Stimulated activated CD8-positive, alpha-beta memory T cell treated with anti-CD3 and anti-CD28 coated beads, Interleukin-4, amount 100 ng/mL, for 4 hours (primary cell): ENCODE measurements around the gene SREK1IP1.
"Not testable (repeated sequence)": the region's sequence is repeated elsewhere in the genome, so short reads cannot be mapped to it uniquely, and the experiment has no call there.

ENCODE experiments used
- DNase-seq, 2 donors: peaks; one replicate each; pipeline ENCODE4 v3.0.0-alpha.2; 2020; ENCODE audit warnings: low read depth in 2 of 2, low spot score in 1 of 2

The SREK1IP1 gene

DNA sequence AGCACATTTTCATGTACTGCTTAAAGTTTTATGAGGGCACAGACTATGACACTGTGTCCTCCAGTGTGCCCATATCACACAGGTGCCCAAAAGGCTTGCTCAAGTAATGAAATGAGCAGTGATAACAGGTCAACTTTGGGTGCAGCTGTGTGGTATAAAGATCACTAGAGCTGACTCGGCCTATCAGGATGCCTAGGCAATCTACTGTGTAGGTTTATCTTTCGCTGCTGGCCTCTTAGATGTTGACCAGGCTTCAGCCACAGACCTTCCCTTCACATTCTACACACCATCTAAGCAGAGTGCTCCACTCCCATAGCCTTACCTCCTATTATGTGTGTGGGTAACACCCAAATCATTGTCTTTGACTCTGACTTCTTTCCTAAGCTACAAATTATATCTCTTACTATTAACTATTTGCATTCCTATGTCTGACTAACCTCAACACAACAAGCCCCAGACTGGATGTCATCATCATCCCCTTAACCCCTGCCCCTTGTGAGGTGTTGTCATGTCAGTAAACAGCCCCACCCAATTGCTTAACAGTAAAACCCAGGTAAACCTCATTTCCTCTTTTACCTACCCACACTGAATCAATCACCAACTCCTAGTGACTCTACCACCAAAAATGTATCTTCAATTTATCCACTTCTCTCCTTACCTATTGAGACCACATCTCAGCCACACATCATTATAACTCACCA is 2.5 kb downstream of the SREK1IP1 start:
- DNase-seq: no peak

DNA sequence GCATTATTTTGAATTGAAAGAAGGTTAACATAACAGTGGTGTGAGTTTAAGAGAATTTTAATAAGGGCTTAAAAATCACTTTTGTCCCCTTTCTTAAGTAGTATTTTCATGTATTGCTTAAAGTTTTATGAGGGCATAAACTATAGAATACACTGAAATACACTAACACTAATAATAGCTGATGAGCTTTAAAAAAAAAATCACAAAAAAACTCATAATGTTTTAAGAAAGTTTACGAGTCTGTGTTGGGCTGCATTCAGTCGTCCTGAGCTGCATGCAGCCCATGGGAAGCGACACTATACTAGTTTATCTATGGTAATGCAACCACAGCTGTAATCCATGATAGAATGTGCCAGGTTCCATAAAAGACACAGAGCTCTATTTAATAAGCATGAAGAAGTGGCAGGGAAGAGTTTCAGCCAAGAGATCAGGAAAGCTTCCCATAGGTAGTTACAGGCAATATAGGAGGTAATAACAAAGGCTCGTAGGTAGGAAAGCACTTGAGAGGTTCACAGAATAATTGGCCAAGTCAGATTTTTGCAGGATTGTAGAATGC is 4.5 kb downstream of the SREK1IP1 start:
- DNase-seq: no peak

DNA sequence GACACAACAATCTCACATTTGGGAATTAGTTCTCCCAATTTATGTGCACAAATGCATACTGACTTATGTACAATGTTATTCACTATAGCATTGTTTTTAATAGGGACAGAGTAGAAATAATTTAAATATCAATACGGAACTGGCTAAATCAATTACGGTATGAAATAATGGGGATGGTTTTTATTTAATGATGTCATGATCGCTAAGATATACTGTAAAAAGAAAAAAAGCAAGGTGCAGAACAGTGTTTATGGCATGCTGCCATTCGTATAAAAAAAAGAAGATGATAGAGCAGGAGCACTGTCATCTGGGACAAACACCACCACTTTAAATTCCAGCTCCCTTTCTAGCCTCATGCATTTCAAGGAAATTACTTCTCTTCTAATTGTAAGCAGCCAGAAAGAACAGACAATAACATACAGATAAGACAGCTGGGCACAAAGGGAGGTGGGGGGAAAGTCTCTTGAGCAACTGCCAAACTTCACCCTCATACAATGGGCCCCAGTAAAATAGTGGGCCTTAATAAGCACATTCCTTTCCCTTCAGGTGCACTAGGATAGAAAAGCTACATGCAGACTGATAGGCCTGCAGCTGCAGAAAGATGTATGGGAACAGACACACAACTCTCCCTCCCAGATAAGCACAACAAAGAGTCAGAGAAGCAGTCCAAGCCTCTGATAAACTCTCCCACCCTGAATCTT is 8.4 kb downstream of the SREK1IP1 start:
- DNase-seq: no peak

DNA sequence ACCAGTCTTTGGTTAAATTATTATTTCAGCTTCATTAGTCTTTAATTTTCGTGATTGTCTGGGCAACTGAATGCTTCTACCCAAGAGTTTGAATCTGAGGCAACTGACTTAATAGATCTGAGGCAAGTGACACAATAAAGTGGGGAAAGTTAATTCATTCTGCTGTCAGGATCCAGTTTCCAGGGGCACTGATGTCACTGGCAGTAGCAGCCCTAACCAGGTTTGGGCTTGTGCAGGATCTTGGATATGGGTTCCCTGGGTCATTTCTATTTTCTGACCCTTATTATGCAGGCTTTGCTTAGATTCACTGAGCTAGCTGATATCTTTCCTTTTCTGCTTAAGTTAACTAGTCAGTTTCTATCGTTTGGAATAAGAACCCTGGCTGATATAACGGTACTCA is 9.6 kb downstream of the SREK1IP1 start:
- DNase-seq: no peak

DNA sequence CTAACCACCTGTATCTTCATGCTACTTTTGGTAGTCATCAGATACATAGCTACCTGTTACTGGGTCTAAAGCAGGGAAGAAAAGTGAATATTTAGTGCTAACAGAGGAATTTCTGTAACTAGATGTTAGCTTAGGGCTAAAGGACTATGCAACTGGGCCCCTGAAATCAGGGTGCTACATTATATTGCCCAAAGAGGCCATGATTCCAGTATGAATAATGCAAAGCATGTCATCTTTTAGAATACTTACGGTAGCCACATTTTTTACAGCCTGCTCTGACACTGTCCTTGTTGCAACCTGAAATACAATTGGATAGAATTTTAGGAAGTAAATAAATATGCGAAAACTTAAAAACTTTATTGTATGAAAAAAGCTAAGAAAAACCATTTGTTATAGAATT is 14.4 kb downstream of the SREK1IP1 start:
- DNase-seq: no peak

DNA sequence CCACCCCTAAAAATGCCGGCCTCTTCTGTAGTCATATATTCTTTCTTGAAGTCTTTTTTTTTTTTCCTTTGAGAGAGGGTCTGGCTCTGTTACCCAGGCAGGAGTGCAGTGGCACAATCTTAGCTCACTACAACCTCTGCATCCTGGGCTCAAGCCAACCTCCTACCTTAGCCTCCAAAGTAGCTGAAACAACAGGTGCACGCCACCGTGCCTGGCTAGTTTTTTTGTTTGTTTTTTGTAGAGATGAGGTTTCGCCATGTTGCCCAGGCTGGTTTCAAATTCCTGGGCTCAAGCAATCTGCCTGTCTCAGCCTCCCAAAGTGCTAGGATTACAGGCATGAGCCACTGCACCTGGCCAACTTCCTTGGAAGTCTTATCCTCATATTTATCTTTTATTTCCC is 19.1 kb downstream of the SREK1IP1 start:
- no peak for DNase-seq

DNA sequence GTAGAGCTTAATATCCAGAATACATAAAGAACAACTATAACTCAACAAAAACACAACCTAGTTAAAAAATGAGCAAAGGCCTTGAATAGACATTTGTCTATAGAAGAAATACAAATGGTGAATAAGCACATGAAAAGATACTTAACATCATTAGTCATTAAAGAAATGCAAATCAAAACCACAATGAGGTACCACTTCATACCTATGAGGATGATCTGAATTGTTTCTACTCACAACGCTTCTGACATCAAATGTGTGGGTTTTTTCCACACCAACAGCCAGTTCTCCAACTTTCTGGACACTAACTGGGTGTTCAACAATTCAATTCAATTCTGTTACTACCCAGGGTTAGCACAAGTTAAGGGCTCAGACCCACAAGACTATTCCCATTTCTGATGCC is 22.0 kb downstream of the SREK1IP1 start:
- no peak for DNase-seq

DNA sequence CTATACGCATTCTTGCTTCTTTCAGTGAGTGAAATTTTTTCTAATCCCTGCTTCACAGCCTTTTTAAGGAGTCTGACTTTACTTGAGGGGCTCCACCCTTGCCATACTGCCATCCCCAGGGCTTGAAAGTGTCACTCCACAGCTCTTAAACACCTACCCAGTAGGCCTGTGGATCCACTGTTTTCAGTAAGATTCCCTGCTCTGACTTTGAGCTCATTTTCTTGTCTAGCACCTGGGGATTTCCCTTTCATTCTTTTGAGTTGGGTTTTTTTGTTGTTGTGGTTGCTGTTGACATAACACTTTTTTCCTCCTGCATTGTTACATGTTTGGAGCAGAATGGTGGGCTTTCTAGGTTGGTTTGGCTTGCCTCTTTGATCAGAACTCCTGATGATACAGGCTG is 23.6 kb downstream of the SREK1IP1 start:
- DNase-seq: no peak

DNA sequence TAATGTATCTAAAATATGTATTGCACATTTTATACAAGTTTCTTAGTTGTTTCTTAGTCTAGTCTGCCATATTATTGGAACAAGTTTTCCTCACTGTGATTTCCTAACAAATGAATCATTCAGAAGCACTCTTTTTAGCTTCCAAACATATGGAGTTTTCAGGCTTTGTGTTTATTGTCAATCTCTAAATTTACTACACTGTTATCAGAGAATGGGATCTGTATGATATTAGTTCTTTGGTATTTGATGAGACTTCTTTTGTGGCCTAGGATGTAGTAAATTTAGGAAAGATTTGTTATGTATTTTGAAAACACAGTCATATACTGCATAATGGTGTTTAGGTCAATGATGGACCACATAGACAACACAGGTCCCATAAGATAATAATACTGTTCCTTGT is 25.7 kb downstream of the SREK1IP1 start:
- DNase-seq: no peak

DNA sequence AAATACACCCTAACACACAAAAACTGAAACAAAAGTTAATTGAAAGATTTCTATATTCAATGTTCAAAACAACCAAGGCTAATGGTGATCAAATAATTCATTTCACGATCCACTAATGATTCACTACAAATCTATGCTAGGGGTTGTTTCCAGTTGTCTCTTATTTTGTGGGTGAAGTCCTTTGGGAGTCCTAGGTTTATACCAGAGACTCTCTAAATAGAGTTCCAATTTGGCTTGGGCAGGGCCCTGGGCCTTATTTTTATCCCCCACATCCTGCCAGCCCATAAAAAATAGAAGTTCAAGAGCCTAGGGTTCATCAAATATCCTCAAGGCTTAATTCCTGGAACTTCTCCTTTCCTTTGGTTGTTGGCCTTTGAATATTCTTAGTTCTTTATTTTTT is 26.1 kb downstream of the SREK1IP1 start:
- DNase-seq: no peak

DNA sequence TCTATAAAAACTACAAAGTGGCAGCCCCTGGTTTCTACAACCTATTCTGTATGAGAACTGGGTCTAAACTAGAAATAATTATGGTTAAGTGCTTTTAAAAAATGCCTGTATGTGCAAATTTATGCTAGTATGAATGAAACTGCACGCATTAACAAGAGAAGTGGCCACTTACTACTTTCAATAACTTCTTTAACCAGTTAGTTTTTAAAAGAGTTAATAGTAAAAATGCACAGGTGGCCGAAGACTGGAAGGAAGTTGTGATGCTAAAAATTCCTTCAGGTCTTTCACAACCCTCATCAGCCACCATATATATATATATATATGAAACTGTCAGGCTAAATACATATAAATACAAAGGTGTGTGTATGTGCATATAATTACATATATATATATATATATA is 41.3 kb downstream of the SREK1IP1 start:
- DNase-seq: no peak

DNA sequence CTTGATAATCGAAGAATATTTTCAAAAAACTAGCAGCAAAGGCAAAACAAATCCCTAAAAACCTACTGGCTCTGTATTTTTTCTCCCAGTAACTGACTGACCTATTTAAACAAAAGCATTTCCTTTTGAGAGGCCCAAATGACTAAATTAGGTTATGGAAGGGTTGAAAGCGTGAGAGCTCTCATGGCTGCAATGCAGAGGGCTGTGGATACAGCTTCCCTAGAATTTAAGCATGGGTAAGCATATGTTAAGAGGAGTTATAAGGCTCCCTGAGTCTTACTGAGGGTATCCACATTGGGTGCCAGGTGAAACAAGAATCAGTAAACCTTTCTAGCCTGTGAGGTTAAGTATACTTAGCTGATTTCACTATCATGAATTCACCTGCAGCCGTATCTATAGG is 45.9 kb downstream of the SREK1IP1 start:
- DNase-seq: no peak

DNA sequence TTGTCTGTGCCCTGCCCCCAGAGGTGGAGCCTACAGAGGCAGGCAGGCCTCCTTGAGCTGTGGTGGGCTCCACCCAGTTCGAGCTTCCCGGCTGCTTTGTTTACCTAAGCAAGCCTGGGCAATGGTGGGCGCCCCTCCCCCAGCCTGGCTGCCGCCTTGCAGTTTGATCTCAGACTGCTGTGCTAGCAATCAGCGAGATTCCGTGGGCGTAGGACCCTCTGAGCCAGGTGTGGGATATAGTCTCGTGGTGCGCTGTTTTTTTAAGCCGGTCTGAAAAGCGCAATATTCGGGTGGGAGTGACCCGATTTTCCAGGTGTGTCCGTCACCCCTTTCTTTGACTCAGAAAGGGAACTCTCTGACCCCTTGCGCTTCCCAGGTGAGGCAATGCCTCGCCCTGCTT is 54.0 kb downstream of the SREK1IP1 start:
- not testable (repeated sequence) for DNase-seq

DNA sequence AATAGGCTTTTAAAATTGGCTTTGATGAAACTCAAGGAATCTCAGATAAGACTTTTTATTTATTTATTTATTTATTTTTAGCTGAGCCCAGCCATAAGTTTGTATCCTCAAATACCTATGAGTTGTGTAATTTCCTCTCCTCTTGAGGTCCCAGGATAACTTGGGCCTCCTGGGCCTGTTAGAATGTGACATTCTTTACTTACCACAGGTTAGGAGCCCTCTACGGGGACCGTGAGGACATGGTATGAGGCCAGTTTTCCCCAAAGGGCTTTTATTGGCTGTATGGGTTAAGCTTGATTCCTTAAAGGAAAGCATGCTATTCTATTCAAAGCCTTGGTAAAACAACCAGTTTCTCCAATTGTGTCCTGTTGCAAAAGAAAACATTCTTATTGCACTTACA is 61.3 kb downstream of the SREK1IP1 start:
- DNase-seq: no peak

DNA sequence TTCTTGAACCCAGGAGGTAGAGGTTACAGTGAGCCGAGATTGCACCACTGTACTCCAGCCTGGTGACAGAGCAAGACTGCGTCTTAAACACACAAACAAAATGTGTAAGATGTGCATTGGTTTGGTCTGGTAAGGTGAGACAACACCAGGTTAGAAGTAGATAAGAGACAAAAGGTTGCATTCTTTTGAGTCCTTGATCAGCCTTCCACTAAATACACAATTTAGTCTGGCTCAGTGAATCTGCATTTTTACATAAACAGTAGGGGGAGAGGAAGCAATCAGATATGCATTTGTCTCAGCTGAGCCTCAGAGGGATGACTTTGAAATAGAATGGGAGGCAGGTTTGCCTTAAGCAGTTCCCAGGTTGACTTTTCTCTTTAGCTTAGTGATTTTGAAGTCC is 62.4 kb downstream of the SREK1IP1 start:
- not testable (repeated sequence) for DNase-seq

DNA sequence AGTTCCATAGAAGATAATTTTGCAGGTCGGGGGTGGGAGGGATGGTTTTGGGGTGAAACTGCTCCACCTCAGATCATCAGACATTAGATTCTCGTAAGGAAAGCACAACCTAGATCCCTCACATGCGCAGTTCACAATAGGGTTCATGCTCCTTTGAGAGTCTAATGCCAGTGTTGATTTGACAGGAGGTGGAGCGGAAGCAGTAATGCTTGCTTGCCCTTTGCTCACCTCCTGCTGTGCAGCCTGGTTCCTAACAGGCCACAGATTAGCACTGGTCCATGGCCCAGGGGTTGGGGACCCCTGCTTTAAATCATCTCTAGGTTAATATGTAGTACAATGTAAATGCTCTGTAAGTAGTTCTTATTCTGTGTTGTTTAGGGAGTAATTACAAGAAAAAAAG is 67.7 kb downstream of the SREK1IP1 start:
- DNase-seq: no peak

DNA sequence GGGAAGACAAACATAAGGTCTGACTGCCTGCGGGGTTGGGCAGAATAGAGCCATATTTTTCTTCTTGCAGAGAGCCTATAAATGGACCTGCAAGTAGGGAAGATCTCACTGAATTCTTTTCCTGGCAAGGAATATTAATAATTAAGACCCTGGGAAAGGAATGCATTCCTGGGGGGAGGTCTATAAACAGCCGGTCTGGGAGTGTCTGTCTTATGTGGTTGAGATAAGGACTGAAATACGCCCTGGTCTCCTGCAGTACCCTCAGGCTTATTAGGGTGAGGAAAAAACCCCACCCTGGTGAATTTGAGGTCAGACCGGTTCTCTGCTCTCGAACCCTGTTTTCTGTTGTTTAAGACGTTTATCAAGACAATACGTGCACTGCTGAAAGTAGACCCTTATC is 72.1 kb downstream of the SREK1IP1 start:
- not testable (repeated sequence) for DNase-seq

DNA sequence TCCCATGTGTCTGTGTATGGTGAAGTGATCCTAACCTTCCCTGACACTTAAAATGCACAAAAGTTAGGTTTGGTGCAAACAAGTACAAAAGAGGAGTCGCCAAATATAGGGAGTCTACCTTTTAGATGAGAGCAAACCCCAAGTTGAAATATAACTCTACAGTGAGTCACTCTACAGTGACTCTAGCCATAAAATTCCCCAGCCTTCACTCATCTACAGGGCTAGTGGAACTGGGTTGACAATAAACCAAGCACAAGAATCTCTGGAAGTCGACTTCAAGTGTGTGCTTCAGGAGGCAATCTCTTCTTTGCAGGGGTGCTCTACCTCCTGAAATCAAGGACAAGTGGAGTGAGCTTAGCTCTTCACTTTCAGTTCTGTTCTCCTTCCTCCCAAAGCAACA is 74.9 kb downstream of the SREK1IP1 start:
- no peak for DNase-seq

DNA sequence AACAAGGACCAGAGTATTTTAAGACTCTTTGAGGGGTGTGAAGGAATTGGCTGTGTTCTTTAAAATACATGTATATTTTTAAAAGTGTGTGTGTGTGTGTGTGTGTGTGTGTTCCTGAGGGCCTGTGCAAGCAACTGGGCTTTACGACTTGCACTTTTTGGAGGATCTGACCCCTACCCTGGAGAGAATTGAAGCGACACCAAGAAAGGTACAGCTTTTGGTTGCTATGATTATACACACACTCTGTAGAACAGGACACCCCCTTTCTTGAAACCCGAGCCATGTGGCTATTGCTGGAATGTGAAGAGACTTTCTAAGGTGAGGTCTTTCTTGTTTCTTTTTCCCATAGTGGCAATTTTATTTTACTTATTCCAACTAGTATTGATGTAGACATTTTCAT is 77.2 kb downstream of the SREK1IP1 start:
- no peak for DNase-seq

DNA sequence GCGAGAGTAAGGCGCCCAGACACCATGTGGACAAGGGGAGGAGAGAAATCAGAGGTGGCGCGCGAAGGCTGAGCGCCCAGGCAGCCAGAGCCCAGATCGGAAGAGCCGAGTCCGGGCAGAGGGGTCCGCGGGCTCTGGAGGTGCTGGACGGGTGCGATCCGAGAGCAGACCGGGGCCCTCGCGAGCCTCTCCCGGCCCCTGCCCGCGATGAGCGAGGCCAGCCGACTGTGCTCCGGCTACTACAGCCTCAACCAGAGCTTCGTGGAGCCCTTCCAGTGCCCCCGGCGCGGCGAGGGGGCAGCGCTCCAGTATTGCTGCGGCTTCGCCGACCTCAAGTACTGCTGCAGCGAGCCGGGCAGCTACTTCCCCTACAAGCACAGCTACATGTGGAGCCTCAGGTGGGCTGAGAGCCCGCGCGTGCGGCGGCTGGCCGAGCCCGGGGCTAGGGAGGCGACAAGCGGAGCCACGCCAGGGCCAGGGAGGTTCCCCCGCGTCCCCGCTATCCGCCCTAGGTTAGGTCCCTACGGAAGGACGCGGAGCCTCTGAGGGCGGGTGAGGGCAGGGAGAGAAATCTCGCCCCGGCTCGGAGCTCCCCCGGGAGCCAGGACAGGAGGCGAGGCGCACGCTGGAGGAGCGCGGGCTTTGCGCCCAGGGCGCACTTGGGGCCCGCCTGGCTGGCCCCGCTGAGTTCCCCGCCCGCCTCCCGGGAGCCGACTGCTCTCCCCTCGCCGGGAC is 77.9 kb downstream of the SREK1IP1 start, which contains the start of gene SHISAL2B:
Gene SHISAL2B (plus strand): TSS at position 87 of the 735 bp plus-strand sequence. CDS start 121 bp downstream, at position 208.
- DNase-seq: no peak

DNA sequence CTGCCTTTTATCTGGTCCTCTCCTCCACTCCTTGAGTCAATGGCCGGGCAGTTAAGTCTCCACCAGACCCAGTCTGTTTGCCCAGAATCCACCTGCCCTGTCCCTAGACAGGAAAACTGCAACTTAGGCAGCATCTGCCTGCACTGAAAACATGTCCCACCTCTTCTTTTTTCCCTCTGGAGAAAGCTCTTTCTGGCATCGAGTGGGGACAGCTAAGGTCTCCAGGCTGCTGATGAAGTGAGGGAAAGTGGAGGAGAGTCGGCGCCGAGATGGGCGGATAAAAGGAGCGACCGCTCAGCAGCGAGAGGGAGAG is 78.4 kb downstream of the SREK1IP1 start:
- no peak for DNase-seq

DNA sequence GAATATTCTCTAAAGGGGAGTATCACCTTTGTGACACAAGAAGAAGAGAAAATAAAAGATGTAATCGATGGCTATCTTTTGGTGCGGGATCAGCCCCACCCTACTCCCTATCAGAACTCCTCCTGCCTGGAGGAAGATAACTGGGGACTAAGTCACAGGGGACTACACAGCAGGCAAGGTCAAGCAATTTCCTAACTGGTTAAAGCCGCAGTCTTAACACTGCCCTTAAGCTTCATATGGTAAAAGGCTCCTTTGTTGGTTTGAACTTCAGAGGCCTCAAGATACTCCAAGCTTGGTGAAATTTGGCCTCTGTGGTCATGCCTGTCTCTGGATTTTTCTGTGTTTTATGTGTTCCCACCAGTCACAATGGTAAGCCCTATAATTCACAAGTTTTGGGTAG is 79.5 kb downstream of the SREK1IP1 start:
- DNase-seq: no peak
